ENCODE results near the gene GALNT1.

- TF ChIP-seq EP300 (IDR thresholded peaks at IDR 0.05) = no peak
- no peak for TF ChIP-seq CTCF (IDR thresholded peaks at IDR 0.05)
- TF ChIP-seq POLR2A (IDR thresholded peaks at IDR 0.05) = no peak
- TF ChIP-seq POLR2AphosphoS5 (IDR thresholded peaks at IDR 0.05) = no peak
Measured at GRCh38 chr18:35743916-35744315, 162.4 kb downstream of the GALNT1 start.

Measured in stomach (tissue), 4 donors.